ENCODE results near the gene PAX7.

Gene PAX7

GRCh38 chr1:18721041-18721440 lies 90.4 kb downstream of the PAX7 start:
- H3K4me3 ChIP-seq (ENCODE audit: low read depth, low read length), result no peak overlapping the region
- no peak for DNase-seq (ENCODE audit: low read depth)

DNA sequence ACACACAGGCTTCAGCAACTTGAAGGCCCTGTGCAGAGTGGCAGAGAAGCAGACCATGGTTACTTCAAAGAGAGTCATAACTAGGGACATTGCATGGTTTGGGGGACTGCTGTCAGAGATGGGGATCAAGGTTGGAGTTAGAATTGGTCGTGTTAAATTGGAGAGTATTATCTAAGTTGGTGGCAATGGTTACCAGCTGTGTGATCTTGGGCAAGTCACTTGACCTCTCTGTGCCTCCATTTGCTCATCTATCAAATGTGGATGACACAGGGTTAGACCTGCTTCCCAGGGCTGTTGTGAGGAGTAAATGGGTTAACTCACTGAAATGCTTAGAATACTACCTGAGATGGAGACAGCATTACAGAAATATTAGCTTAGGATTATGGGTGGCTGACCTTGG lies 91.1 kb downstream of the PAX7 start:
- H3K4me3 ChIP-seq (ENCODE audit: low read depth, low read length), result no peak overlapping the region
- DNase-seq (ENCODE audit: low read depth), result no peak

DNA sequence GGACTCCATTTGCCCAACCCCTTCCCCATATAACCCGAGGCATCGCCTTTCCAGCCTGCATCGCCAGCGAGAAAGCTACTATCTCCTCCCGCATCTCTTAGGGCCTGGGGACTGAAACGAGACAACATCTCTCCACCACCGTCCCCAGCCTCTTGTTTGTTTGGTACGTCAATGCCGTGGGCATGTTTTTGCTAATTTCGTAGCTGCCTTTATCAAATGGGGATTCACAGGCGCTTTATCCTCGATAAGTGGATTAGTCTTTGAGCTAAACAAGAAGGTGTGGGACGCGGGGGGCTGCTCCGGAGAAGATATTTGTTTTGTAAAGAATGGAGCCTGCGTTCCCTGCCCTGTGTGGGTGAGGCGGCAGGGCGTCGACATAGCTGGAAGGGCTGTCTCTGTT lies 91.6 kb downstream of the PAX7 start:
- DNase-seq (ENCODE audit: low read depth), result no peak
- H3K4me3 ChIP-seq (ENCODE audit: low read depth, low read length), result no peak overlapping the region

DNA sequence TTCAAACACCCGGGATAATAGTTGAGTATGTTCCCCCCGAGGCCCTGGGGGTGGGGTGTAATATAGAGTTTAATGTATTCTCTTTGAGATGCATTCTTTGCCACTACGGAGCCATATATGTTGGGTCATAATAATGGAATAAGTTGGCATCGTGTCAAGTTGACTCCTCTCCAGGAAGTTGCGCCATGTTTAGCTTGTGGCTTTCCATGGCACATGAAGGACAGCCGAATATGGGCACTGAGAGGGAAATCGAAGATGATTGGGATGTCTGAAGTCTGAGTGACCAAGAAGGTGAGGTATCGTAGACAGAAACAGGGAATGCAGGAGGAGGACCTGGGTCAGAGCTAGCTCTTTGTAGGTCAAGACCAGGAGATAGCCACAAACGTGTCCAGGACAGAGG lies 92.6 kb downstream of the PAX7 start:
- no peak overlapping the region for H3K4me3 ChIP-seq (ENCODE audit: low read depth, low read length)
- no peak for DNase-seq (ENCODE audit: low read depth)

DNA sequence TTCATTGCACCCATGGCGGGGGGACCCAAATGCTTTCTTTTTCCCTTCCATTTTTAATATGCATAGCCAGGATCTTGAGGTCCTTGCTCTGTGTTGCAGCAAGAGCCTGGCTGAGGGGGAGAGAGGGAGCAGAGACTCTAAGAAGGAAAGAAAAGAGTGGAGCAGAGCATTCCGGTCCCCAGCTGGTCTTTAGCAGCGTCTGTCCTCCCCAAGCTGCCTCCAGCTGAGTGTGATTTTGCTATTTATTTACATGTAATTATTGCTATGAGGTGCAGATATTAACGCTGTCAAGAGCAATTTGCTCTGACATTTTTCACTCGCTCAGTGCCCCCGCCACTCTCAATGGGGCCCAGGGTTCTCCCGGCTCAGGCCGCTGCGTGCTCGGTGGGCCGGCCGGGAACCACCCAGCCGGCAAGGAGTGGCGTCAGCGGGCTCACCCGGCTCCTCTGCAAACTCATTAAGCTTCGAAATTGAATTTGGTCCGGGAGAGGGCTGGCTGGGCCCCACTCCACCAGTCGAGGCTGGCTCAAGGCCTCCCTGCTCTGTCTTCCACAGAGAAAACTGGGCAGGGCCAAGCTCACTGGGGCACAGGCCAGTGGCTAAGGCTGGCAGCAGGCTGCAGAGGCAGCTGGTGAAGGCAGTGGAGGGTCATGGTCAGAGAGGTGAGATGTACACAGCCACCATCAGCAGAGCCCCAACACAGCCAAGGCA lies 93.2 kb downstream of the PAX7 start:
- DNase-seq (ENCODE audit: low read depth), result no peak
- H3K4me3 ChIP-seq (ENCODE audit: low read depth, low read length), result no peak overlapping the region

DNA sequence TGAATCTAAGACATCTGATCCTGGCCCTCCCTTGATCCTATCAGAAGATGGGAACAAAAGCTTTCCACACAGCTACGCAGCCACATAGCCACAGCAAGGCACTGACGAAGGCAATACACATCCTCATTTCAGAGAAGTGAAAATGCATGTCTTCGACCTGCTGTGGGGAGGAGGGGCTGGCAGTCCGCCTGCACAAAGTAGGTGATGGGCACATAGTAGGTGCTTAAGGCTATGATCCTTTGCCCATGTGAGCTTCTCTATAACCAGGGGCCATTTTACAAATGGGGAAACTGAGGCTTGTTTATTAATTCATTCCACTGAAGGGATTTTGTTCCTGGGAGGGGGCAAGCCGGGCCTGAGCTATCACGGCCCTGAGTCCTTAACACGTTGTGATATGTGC lies 94.2 kb downstream of the PAX7 start:
- no peak overlapping the region for H3K4me3 ChIP-seq (ENCODE audit: low read depth, low read length)
- DNase-seq (ENCODE audit: low read depth), result no peak

- H3K4me3 ChIP-seq (ENCODE audit: low read depth, low read length), result no peak overlapping the region
- no peak for DNase-seq (ENCODE audit: low read depth)
These were observed 94.7 kb downstream of the PAX7 start for GRCh38 chr1:18725231-18725895.

- no peak for DNase-seq (ENCODE audit: low read depth)
These were observed 95.7 kb downstream of the PAX7 start for GRCh38 chr1:18726368-18726767.

GRCh38 chr1:18727956-18728355 lies 97.3 kb downstream of the PAX7 start:
- DNase-seq (ENCODE audit: low read depth), result no peak
- no peak overlapping the region for H3K4me3 ChIP-seq (ENCODE audit: low read depth, low read length)

More at GRCh38 chr1:18726368-18726767, 95.7 kb downstream of the PAX7 start:
- no peak overlapping the region for H3K4me3 ChIP-seq (ENCODE audit: low read depth, low read length)

DNA sequence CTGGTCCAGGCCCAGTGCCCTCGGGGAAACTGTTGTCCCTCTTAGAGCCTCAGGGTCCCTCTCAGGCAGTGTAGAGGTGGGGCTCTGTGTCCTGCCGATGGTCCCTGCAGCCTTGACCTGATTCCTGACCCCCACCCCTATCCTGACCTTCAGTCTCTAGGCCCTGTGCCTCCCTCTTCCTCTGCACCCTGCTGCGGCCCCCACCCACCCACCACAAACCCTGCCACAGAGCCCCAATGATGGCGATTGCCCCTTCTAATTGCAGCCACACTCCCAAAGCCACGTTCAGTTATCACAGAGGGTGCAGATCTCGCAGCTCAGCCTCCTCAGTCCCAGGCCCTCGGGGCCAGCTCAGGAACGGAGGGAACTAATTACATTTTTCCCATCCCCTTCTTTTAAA lies 99.7 kb downstream of the PAX7 start:
- DNase-seq (ENCODE audit: low read depth), result no peak
- no peak overlapping the region for H3K4me3 ChIP-seq (ENCODE audit: low read depth, low read length)

DNA sequence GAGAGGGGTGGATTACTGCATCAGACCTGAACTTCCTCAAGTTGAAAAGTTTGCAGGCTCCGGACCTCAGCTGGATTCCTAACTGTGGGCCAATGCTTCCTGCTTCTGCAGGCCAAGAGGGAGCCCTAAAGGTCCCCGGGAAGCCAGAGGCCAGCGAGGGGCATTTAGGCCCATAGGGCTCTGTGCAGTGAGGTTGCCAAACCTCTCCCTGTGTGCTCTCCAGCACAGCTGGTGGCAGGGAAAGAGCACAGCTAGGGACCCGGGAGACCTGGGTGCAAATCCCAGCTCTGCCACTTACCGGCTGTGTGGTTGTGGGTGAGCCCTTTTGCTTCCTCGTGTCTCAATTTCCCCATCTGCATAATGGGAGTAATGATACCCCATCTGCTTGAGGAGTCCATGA lies 100.5 kb downstream of the PAX7 start:
- DNase-seq (ENCODE audit: low read depth), result no peak
- no peak overlapping the region for H3K4me3 ChIP-seq (ENCODE audit: low read depth, low read length)

DNA sequence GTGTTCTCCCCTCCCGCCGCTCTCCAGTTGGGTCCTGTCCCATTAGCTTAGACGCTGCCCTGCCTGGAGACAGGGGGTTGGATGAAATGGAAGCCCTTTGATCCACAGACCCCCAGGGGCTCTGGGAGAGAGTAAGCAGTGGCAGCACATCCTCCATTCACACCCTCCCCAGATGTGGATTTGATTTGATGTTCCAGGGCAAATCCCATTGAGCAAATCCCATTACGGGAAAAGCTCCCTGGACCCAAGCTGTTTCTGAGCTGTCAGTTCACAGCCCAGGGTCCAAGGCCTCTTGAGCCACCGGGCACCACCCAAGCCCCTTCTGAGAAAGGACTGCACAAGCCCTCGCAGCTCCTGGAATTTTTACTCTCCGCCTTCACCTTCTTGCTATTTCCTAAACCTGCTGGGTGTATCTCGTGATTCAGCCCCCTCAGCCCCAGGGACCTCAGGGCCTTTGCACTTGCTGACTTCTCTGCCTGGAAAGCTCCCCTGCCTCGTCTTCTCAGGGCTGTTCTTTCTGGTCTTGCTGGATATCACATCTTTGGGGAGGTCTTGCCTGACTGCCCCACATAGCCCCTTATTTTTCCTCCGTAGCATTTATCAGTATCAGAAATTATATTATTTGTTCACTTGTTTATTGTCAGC lies 101.1 kb downstream of the PAX7 start:
- no peak for DNase-seq (ENCODE audit: low read depth)
- H3K4me3 ChIP-seq (ENCODE audit: low read depth, low read length), result no peak overlapping the region

DNA sequence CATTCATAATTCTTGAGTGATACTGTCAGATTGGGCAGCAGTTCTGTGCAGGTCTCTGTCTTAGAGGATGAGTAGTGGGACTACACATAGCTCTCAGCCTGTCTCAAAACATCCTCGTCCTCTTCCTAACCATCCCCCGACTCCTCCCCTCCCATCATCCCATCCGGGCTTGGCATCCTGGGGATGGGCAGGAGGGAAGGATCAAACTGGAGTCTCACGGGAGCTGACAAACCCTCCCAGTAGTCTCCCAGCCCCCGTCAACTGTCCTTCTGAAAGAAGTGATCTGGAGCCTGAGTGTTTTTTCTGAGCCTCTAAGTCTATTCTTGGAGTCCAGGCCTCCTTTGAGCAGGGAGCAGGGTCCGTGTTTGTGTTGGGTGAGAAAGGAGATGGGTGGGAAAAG lies 102.0 kb downstream of the PAX7 start:
- DNase-seq (ENCODE audit: low read depth), result no peak
- no peak overlapping the region for H3K4me3 ChIP-seq (ENCODE audit: low read depth, low read length)

DNA sequence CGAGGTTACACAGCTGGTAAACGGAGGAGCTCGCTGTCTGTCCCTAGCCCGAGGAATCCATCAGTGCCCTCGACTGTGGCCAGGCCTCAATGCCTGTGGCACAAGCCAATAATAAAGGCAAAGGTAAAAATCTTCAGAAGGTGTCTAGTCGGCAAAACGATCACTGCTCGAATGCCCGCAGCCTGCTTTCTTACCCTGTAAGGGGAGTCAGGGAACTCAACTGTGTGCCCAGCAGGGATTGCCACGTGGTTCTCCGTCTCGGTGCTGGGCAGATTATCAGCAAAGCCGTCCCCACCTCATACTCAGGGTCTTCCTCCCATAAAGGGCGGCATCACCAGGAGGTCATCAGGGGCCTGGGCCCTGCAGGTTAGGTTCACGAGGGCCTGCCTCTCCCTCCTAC lies 103.4 kb downstream of the PAX7 start:
- H3K4me3 ChIP-seq (ENCODE audit: low read depth, low read length), result no peak overlapping the region
- DNase-seq (ENCODE audit: low read depth), result no peak

GRCh38 chr1:18734461-18735223 lies 104.0 kb downstream of the PAX7 start:
- no peak overlapping the region for H3K4me3 ChIP-seq (ENCODE audit: low read depth, low read length)
- DNase-seq (ENCODE audit: low read depth), result no peak

DNA sequence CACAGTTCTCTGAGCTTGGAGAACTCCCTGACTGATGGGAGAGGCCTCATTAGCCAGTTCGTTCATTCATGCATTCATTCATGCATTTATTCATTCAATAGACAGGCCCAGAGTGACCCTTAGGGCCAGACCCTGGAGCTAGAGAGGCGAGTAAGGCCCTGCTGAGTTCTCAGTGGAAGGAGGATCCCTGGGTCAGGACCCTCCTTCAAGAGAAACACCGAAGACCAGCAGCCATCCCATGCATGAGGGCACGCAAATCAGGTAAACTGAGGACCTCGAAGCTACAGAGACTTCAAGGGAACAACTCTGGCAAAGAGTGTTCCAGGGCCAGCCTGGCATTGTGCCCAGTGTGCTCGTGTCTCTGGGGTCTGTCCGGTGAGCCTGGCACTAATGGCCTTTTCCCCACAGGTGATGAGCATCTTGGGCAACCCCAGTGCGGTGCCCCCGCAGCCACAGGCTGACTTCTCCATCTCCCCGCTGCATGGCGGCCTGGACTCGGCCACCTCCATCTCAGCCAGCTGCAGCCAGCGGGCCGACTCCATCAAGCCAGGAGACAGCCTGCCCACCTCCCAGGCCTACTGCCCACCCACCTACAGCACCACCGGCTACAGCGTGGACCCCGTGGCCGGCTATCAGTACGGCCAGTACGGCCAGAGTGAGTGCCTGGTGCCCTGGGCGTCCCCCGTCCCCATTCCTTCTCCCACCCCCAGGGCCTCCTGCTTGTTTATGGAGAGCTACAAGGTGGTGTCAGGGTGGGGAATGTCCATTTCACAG lies 104.8 kb downstream of the PAX7 start:
- no peak overlapping the region for H3K4me3 ChIP-seq (ENCODE audit: low read depth, low read length)
- DNase-seq (ENCODE audit: low read depth), result no peak

DNA sequence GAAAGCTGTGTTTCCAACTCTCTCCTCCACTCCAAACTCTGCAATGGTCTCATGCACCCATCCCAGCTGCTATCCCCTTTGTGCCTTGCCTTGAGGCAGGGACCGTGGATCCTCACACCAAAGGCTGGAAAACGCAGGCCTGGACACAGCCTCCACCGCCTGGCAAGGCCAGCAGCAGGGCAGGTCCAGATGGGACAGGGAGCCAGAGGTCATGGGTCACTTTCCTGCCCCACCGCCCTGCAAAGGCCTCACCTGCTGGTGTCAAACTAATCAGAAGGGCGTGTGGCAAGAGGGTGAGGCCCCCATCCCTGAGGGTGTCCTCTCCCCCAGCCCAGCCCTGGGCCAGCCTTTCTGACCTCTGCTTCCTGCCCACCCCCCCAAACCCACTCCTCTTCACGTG lies 106.3 kb downstream of the PAX7 start:
- no peak overlapping the region for H3K4me3 ChIP-seq (ENCODE audit: low read depth, low read length)
- DNase-seq (ENCODE audit: low read depth), result no peak

DNA sequence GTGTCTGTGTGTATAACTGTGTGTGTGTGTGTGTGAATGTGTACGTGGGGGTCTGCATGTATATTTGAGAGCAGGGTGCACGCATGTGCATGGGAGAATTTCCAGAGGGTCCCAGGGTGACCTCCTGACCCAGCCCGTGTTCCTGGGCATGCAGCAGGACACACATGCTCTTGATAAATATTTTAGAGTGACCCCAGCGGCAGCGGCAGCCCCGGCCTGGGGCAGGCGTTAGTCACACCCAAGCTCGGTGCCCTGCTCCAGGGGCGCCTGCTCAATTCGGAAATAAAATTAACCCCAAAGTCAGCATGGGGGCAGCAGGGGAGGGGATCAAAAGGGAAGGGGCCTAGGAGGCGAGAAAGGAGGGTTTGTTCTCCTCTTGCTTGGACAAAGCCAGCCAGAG lies 107.5 kb downstream of the PAX7 start:
- no peak for DNase-seq (ENCODE audit: low read depth)

DNA sequence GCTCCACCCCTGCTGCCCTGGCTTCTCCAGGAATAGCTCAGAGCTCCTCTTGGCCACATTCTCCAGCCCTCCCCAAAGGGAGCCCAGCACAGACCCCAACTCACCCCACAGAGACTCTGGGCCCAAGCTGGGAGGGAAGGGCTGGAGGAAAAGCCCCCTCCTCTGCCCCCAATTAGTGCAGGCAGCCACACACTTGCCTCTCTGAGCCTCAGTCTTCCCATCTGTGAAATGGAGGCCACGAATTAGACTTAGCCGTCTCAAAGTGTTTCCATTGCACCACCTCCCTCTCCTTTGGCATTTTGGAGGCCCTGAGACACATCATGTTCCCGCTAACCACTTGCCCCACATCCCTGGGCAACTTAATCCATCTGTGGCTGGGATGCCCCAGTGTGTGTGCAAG lies 108.0 kb downstream of the PAX7 start:
- DNase-seq (ENCODE audit: low read depth), result no peak
- H3K4me3 ChIP-seq (ENCODE audit: low read depth, low read length), result no peak overlapping the region

More for the DNA sequence above, 107.5 kb downstream of the PAX7 start:
- no peak overlapping the region for H3K4me3 ChIP-seq (ENCODE audit: low read depth, low read length)

Data from skeletal muscle cell (primary cell).